Aorta (tissue), 5 donors: ENCODE data around the gene CITED4. TPM values are rescaled to one million over a fixed set of nuclear protein-coding genes. Genes with fewer than 3 reads are reported as not detected.

Experiments
- ATAC-seq: fragments of 200-7000 bp; cut with Tn5 transposase; one replicate; pipeline ENCODE4 v1.9.1; 2022; ENCODE audit warnings: moderate library complexity; ENCODE audit not compliant: low FRiP score
- DNase-seq, 2 donors: peaks; one replicate each; pipeline ENCODE4 v3.0.0-alpha.2; 2020
- H3K27ac ChIP-seq, 2 donors: one replicate each; pipeline ENCODE4 v1.5.1; 2013; ENCODE audit warnings: low read length in 2 of 2, mild to moderate bottlenecking in 2 of 2, moderate library complexity in 2 of 2, control low read depth in 1 of 2, inconsistent platforms in 1 of 2, low read depth in 1 of 2
- H3K27me3 ChIP-seq, 2 donors: one replicate each; pipeline ENCODE4 v1.6.1; 2013; ENCODE audit warnings: control low read depth in 1 of 2, low read length in 1 of 2, mild to moderate bottlenecking in 1 of 2, moderate library complexity in 1 of 2; ENCODE audit not compliant: insufficient read depth in 2 of 2, control insufficient read depth in 1 of 2
- H3K36me3 ChIP-seq, 2 donors: one replicate each; pipeline ENCODE4 v1.6.1; 2013; ENCODE audit warnings: control low read depth in 1 of 2, low read length in 1 of 2, mild to moderate bottlenecking in 1 of 2; ENCODE audit not compliant: insufficient read depth in 2 of 2, control insufficient read depth in 1 of 2
- H3K4me1 ChIP-seq, 2 donors: one replicate each; pipeline ENCODE4 v1.6.1; 2013; ENCODE audit warnings: low read length in 2 of 2, control low read depth in 1 of 2, mild to moderate bottlenecking in 1 of 2, moderate library complexity in 1 of 2; ENCODE audit not compliant: insufficient read depth in 2 of 2, control insufficient read depth in 1 of 2
- H3K4me3 ChIP-seq, 2 donors: one replicate each; pipeline ENCODE4 v1.5.1; 2013; ENCODE audit warnings: low read length in 2 of 2, control low read depth in 1 of 2, mild to moderate bottlenecking in 1 of 2
- H3K9me3 ChIP-seq: one replicate; pipeline ENCODE4 v1.6.1; 2013; ENCODE audit warnings: mild to moderate bottlenecking, low read length; ENCODE audit not compliant: control insufficient read depth
- WGBS, 2 donors: extraction: QIAGEN DNeasy Blood & Tissue Kit; methylation state at CpG; one replicate each; pipeline ENCODE4 v1.1.7; 2013; 5-methylcytosine and 5-hydroxymethylcytosine counted together
- intact Hi-C, 2 donors: fragments of 100-400 bp; cut with DNase I; formaldehyde crosslinking; loops; one replicate each; pipeline versions ENCODE4 v1.14.2 to v1.15.0; 2022
- long read RNA-seq, 2 donors: library from polyadenylated mRNA; unstranded; transcript quantifications; one replicate each; pipeline ENCODE4 v2.0.0, GENCODE V29; 2020 to 2021
- polyA plus RNA-seq, 2 donors: library from polyadenylated mRNA; stranded (reverse); fragments of 200-250 nt; gene quantifications; one replicate each; pipeline ENCODE4 v1.2.3, GENCODE V29; 2013
- total RNA-seq, 2 donors: library from RNA; stranded (reverse); fragmentation: NEBNext Ultra II Directional; extraction: Animal tissue kit (Norgen Biotek cat#: 25700); gene quantifications; one replicate each; pipeline ENCODE4 v1.2.1, GENCODE V29; 2021
- donor health status: healthy with polysubstance abuse.
- donor health status: Bipolar disorder and iron deficiency.
- donor health status: DM: no; HTN: no; CAD: no.
- donor health status: DM: no; HTN: no; CAD: no.
- donor health status: DM: yes; HTN: yes; CAD: no.

CITED4 gene, protein sequence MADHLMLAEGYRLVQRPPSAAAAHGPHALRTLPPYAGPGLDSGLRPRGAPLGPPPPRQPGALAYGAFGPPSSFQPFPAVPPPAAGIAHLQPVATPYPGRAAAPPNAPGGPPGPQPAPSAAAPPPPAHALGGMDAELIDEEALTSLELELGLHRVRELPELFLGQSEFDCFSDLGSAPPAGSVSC
- total RNA-seq (10 to 100 TPM; 13.2 to 19.0 TPM), polyA plus RNA-seq (10 to 100 TPM in 1 of 2 donors, 1 to 10 TPM in 1; 4.0 to 13.5 TPM)
- long read RNA-seq, donor 1, result 0 reads
- long read RNA-seq, donor 2, transcript CITED4-201 (1 exons, 1,316 nt), result major isoform, 25 of 25 reads
- long read RNA-seq, donor 2, partial matches to known transcripts, result 0 of 25 reads
- long read RNA-seq, donor 2, other reads (novel, unspliced or antisense), result 0 of 25 reads

DNA sequence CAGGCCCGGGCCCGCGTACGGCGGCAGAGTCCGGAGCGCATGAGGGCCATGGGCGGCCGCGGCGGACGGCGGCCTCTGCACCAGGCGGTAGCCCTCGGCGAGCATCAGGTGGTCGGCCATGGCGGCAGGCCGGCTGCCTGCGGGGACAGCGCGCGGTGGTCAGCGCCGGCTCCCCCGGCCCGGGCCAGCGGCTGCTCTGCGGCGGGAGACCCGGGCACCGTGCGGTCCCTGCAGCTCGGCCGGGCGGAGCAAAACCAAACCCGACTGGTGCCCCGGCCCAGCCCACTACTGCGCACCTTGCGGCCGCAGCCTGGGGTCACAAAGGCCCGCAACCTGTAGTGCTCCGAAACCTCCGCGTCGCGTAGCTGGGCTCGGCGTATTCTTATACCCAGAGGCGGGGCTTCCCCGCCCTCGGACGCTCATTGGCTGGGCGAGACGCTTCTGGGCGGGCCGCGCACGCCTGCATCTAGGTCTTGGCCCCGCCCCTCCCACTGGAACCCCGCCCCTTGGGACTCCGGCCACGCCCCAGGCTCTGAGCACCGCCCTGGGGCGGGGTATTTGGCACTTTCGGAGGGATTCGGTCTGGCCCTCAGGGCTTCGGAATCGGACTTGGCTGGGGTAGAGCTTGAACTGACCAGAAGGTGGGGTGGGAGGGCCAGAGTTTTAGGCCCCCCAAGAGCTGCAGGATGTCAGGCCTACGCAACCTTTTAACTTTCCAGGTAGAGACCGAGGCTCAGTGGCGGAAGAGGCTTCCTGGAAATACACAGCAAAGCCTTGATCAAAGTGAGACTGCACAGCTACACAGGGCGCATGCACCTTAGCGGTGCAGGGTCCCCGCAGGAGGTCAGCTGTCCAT is at the start of gene CITED4:
TSS of gene CITED4 (minus strand) at position 356 of the 856 bp plus-strand sequence. CDS start at position 120, 236 bp downstream.
- Histone ChIP-seq H3K36me3 (no peaks in the 10 kb centered on the region), H3K4me3 (peak within 1 kb of the TSS; percentile 36 to 92), H3K27ac (peak within 1 kb of the TSS; percentile 28 to 81), H3K9me3 (no peaks in the 10 kb centered on the region), H3K4me1 (no peaks in the 10 kb centered on the region), H3K27me3 (no peaks in the 10 kb centered on the region)
- 5% methylated on average over 62 to 75 of the region's 75 CpGs for WGBS, 2 donors
- intact Hi-C loops, result loop anchor here in 1 of 2 donors (2.0 kb wide), 1 partner anchor 83 kb away; no protein-coding TSS in a partner anchor
- DNase-seq (peak; percentile 97 to 99), ATAC-seq (peak; percentile 96)

GRCh38 chr1:40911105-40911504 is 48.9 kb upstream of the CITED4 start:
- intact Hi-C loops, result no loop called here
- no peak overlapping the region for H3K27ac ChIP-seq
- no peaks in the 10 kb centered on the region for H3K4me1 ChIP-seq
- no peaks in the 10 kb centered on the region for H3K9me3 ChIP-seq
- no peaks in the 10 kb centered on the region for H3K27me3 ChIP-seq
- no peak overlapping the region for H3K4me3 ChIP-seq
- DNase-seq (no peak), ATAC-seq (no peak)
- 88% methylated on average over 3 of the region's 3 CpGs for WGBS, 2 donors
- no peaks in the 10 kb centered on the region for H3K36me3 ChIP-seq

DNA sequence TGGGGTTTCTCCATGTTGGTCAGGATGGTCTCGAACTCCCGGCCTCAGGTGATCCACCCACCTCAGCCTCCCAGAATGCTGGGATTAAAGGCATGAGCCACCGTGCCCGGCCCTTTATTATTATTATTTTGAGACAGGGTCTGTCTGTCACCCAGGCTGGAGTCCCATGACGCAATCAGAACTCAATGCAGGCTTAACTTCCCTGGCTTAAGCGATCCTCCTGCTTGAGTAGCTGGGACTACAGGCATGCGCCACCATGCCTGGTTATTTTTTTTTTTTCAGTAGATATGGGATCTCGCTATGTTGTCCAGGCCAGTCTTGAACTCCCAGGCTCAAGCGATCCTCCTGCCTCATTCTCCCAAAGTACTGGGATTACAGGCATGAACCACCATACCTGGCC is 47.1 kb upstream of the CITED4 start:
- no peaks in the 10 kb centered on the region for H3K27me3 ChIP-seq
- DNase-seq (no peak), ATAC-seq (no peak)
- no peak overlapping the region for H3K4me3 ChIP-seq
- intact Hi-C loops, result no loop called here
- H3K9me3 ChIP-seq, result no peaks in the 10 kb centered on the region
- 95% methylated on average over 9 of the region's 9 CpGs for WGBS, 2 donors
- no peak overlapping the region for H3K27ac ChIP-seq
- no peaks in the 10 kb centered on the region for H3K4me1 ChIP-seq
- H3K36me3 ChIP-seq, result no peaks in the 10 kb centered on the region

- Histone ChIP-seq H3K4me3 (no peak overlapping the region), H3K4me1 (no peaks in the 10 kb centered on the region), H3K27ac (no peak overlapping the region), H3K36me3 (no peaks in the 10 kb centered on the region), H3K9me3 (no peaks in the 10 kb centered on the region), H3K27me3 (no peaks in the 10 kb centered on the region)
- ATAC-seq (no peak), DNase-seq (no peak)
- WGBS, 2 donors, result 89 to 92% methylated on average over 6 of the region's 6 CpGs
- intact Hi-C loops, result no loop called here
These were observed 46.2 kb upstream of the CITED4 start for GRCh38 chr1:40908350-40908749.

DNA sequence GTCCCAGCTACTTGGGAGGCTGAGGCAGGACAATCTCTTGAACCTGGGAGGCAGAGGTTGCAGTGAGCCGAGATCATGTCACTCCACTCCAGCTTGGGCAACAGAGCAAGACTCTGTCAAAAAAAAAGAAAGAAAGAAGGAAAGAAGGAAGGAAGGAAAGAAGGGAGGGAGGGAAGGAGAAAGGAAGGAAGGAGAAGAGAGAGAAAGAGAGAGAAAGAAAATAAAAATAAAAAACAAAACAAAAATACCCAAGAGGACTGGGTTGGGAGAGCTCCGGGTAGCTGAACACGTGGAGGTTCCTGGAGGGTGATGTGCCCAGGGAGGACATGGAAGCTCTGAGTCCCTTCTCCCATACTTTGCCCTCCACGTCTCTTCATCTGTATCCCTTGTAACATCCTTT is 45.7 kb upstream of the CITED4 start:
- Histone ChIP-seq H3K27me3 (no peaks in the 10 kb centered on the region), H3K9me3 (no peaks in the 10 kb centered on the region), H3K36me3 (no peaks in the 10 kb centered on the region), H3K4me3 (no peak overlapping the region), H3K27ac (no peak overlapping the region), H3K4me1 (no peaks in the 10 kb centered on the region)
- 94 to 95% methylated on average over 4 of the region's 4 CpGs for WGBS, 2 donors
- intact Hi-C loops, result no loop called here
- DNase-seq, result no peak
- ATAC-seq, result no peak

GRCh38 chr1:40906781-40907400 is 44.7 kb upstream of the CITED4 start:
- Histone ChIP-seq H3K9me3 (no peaks in the 10 kb centered on the region), H3K36me3 (no peaks in the 10 kb centered on the region), H3K4me3 (no peak overlapping the region), H3K27me3 (no peaks in the 10 kb centered on the region), H3K27ac (no peak overlapping the region), H3K4me1 (no peaks in the 10 kb centered on the region)
- WGBS, 2 donors, result 92 to 98% methylated on average over 3 of the region's 3 CpGs
- intact Hi-C loops, result no loop called here
- no peak for ATAC-seq
- DNase-seq, result no peak

DNA sequence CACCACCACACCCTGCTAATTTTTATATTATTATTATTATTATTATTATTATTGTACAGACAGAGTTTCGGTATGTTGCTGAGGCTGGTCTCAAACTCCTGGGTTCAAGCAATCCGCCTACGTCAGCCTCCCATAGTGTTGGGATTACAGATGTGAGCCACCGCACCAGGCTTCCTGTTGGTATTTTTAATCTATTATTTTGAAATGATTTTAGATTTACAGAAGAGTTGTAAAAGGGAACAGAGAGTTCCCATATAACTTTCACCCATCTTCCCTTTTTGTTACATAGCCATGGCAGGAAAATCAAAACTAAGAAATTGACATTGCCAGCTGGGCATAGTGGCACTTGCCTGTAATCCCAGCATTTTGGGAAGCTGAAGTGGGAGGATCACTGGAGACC is 42.9 kb upstream of the CITED4 start:
- ATAC-seq (no peak), DNase-seq (no peak)
- Histone ChIP-seq H3K27ac (no peak overlapping the region), H3K36me3 (no peaks in the 10 kb centered on the region), H3K4me3 (no peak overlapping the region), H3K4me1 (no peaks in the 10 kb centered on the region), H3K9me3 (no peaks in the 10 kb centered on the region), H3K27me3 (no peaks in the 10 kb centered on the region)
- intact Hi-C loops, result no loop called here
- WGBS, 2 donors, result 88 to 93% methylated on average over 4 of the region's 4 CpGs

DNA sequence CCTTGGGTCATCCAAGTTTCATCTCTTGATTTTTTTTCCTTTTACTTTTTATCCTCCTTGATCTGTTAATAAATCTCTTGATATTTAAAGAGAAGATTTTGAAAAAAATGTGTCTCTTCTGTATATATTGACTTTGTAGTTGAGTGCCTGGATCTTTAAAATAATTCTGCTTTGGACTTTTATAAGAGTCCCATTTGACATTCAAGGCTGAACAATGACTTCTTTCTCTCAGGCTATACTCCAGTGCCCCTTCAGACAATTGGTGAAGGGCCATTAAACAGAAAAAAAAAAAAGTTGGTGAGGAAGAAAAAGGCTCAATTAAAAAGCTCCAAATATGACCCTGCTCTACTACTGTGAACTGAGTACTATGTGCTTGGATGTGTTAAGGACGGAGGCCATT is 40.9 kb upstream of the CITED4 start:
- H3K4me1 ChIP-seq, result peaks cover under 1 to 3% of the 10 kb centered on the region in 2 donors
- ATAC-seq, result no peak
- whole genome bisulfite sequencing, 2 donors, result 95 to 98% methylated on average over 1 of the region's 1 CpG
- H3K27ac ChIP-seq, result no peak overlapping the region
- intact Hi-C loops, result loop anchor here in 1 of 2 donors (5.0 kb wide), 1 partner anchor 34 kb away; no protein-coding TSS in a partner anchor
- H3K36me3 ChIP-seq, result no peaks in the 10 kb centered on the region
- H3K9me3 ChIP-seq, result no peaks in the 10 kb centered on the region
- DNase-seq, result no peak
- no peaks in the 10 kb centered on the region for H3K27me3 ChIP-seq
- H3K4me3 ChIP-seq, result no peak overlapping the region
